ENCODE data around the gene ROBO1. TPM values are rescaled to one million over a fixed set of nuclear protein-coding genes. Genes with fewer than 3 reads are reported as not detected.
"Not testable (repeated sequence)": the region's sequence is repeated elsewhere in the genome, so short reads cannot be mapped to it uniquely, and the experiment has no call there.

Gene ROBO1
- 1 to 10 TPM; 3.0 to 6.7 TPM for total RNA-seq

DNA sequence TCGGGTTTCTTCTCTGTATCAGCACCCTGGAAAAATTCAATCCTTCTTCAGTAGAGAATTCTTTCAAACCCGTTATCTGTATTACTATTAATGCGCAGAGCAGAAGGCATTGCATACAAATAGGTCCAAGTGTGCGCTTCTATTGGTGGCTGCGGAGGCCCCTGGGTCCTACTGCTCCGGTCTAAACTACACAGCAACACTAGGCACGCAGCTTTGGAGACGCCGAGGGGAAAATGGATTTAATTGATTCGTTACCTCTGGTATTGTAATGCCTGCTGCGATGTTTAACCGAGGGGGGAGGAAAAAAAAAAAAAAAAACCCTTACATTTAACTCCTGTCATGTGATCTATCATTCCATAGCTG is at the start of gene ROBO1:
Gene ROBO1, minus strand, starts transcription at position 94 of the 363 bp plus-strand sequence.
- H3K27me3 Mint-ChIP-seq (ENCODE audit: low read depth) = no peaks in the 10 kb centered on the region
- H3K9me3 Mint-ChIP-seq = peaks cover 5 to 6% of the 10 kb centered on the region in 2 donors
- H3K27ac Mint-ChIP-seq = no peak within 1 kb of the TSS
- no peak within 1 kb of the TSS for H3K4me3 Mint-ChIP-seq
- H3K36me3 Mint-ChIP-seq (ENCODE audit: insufficient read depth in 2 of 2) = no peaks in the 10 kb centered on the region
- ATAC-seq (replicated peaks in 1 of 2) = no peak
- no peak for DNase-seq
- no peaks in the 10 kb centered on the region for H3K4me1 Mint-ChIP-seq (ENCODE audit: low read depth)

DNA sequence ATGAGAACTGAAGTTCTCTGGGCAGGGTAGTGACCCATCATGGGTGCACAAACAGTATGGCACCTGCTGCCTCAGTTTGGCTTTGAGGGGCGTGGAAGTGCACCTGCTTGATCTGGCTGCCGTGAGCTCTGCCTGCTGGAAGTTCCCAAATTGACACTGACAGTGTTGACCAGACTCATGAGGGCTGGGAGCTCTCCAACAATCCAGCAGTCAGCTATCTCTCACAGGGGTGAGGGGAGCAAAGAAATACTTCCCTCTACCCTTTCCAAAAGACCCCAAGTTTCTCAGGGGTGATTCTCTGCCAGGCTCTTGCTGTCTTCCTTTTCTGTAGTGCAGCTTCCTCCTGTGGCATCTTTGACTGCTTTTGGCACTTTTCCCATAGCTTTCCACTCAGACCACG is 49.4 kb upstream of the ROBO1 start:
- DNase-seq = no peak
- Mint-ChIP-seq H3K4me3 (no peak overlapping the region), H3K27ac (no peak overlapping the region), H3K9me3 (peaks cover 12 to 21% of the 10 kb centered on the region in 2 donors), H3K4me1 (ENCODE audit: low read depth) (no peaks in the 10 kb centered on the region), H3K36me3 (ENCODE audit: insufficient read depth in 2 of 2) (no peaks in the 10 kb centered on the region), H3K27me3 (ENCODE audit: low read depth) (no peaks in the 10 kb centered on the region)
- ATAC-seq (replicated peaks in 1 of 2) = no peak

DNA sequence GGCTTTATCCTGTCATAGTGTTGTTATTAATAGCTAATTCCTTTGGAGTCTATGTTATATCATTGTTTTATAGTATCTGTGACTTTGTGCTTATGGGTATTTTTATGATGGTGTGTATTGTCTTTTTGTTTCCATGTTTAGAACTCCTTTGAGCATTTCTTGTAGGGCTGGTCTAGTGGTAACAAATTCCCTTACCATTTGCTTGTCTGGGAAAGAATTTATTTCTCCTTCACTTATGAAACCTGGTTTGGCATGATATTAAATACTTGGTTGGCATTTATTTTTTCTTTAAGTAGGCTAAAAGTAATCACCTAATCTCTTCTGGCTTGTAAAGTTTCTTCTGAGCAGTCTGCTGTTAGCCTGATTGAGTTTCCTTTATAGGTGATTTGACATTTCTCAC is 47.7 kb upstream of the ROBO1 start:
- no peak overlapping the region for H3K4me3 Mint-ChIP-seq
- ATAC-seq (replicated peaks in 1 of 2) (no peak), DNase-seq (no peak)
- H3K36me3 Mint-ChIP-seq (ENCODE audit: insufficient read depth in 2 of 2) = no peaks in the 10 kb centered on the region
- no peaks in the 10 kb centered on the region for H3K4me1 Mint-ChIP-seq (ENCODE audit: low read depth)
- no peak overlapping the region for H3K27ac Mint-ChIP-seq
- no peaks in the 10 kb centered on the region for H3K27me3 Mint-ChIP-seq (ENCODE audit: low read depth)
- H3K9me3 Mint-ChIP-seq = peaks cover 12 to 19% of the 10 kb centered on the region in 2 donors

DNA sequence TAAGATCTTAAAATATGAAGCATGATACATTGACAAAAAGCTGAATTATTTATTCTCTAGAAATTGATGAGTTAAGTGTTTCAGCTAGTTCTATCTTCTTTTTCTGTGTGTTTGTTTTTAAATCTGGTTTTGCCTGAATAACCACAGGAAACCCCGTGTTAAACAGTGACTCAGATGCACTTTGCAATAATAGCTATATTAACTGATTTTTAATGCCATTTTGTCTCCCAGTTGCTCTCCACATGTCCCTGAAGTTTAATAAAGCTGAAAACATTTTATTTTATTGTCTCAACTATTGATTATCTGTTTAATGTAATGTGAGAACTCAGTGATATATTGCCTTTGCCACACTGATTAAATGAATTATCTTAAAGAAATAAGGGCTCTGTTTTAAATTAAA is 42.8 kb upstream of the ROBO1 start:
- Mint-ChIP-seq H3K27me3 (ENCODE audit: low read depth) (no peaks in the 10 kb centered on the region), H3K27ac (no peak overlapping the region), H3K4me1 (ENCODE audit: low read depth) (no peaks in the 10 kb centered on the region), H3K4me3 (no peak overlapping the region), H3K36me3 (ENCODE audit: insufficient read depth in 2 of 2) (no peaks in the 10 kb centered on the region), H3K9me3 (peaks cover 0 to 10% of the 10 kb centered on the region in 2 donors)
- DNase-seq (no peak), ATAC-seq (replicated peaks in 1 of 2) (no peak)

DNA sequence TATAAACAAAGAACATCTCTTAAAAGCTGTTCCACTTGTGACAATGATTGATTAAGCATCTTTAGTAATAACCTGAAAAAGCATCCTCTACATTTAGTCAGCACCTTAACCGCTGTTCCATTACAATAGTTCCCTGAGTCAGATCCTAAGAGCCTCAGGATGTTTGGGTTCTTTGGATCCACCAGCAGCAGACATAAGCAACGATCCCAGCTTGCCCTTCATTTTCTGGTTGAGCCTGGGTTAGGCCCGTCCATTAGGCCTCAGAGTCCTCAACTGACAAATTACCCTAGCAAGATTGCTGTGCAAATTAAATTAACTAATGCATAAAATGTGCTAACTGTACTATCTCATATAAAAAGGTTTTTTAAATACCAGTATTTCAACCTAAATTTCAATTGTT is 42.3 kb upstream of the ROBO1 start:
- Mint-ChIP-seq H3K4me1 (ENCODE audit: low read depth) (no peaks in the 10 kb centered on the region), H3K27ac (no peak overlapping the region), H3K4me3 (no peak overlapping the region), H3K36me3 (ENCODE audit: insufficient read depth in 2 of 2) (no peaks in the 10 kb centered on the region), H3K9me3 (peaks cover 0 to 8% of the 10 kb centered on the region in 2 donors), H3K27me3 (ENCODE audit: low read depth) (no peaks in the 10 kb centered on the region)
- no peak for DNase-seq
- no peak for ATAC-seq (replicated peaks in 1 of 2)

DNA sequence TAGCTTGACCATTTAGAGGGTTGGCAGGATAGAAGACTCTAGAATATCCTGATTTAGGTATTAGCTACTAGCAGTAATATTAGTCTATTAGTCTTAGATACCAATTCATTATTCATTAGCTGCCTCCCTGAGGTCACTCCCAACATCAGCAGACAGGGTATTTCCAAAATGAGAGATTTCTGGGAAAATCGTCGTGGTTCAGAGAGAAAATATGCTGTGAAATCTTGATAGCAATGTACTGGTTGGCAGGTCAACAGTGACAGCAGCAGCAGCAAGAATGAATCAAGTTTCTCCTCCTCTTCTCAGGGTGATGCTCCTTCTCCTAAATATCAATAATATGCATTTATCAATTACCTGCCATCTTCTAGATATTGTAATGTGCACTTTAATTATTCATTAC is 41.3 kb upstream of the ROBO1 start:
- H3K36me3 Mint-ChIP-seq (ENCODE audit: insufficient read depth in 2 of 2) = no peaks in the 10 kb centered on the region
- no peaks in the 10 kb centered on the region for H3K4me1 Mint-ChIP-seq (ENCODE audit: low read depth)
- peaks cover 0 to 8% of the 10 kb centered on the region in 2 donors for H3K9me3 Mint-ChIP-seq
- no peak overlapping the region for H3K4me3 Mint-ChIP-seq
- DNase-seq (no peak), ATAC-seq (replicated peaks in 1 of 2) (no peak)
- H3K27ac Mint-ChIP-seq = no peak overlapping the region
- no peaks in the 10 kb centered on the region for H3K27me3 Mint-ChIP-seq (ENCODE audit: low read depth)

DNA sequence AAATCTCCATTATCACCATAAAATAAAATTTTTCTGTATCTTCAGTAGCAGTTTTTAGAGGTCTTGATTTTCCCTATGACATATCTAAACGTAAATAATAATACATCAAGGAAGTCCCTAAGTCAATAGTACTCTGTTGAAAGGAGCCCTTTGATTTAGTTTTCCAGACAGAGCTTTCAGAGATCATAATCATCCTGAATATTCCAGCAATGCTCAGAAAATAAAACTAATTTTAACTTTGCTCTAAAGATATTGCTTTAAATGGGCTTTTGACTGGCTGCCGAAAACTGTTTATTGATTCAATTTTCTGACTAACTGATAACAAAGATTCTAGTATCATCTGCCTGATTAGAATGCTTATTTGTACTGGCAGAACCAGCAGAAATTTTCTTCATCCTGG is 40.7 kb upstream of the ROBO1 start:
- no peaks in the 10 kb centered on the region for H3K4me1 Mint-ChIP-seq (ENCODE audit: low read depth)
- H3K27me3 Mint-ChIP-seq (ENCODE audit: low read depth) = no peaks in the 10 kb centered on the region
- peaks cover 0 to 7% of the 10 kb centered on the region in 2 donors for H3K9me3 Mint-ChIP-seq
- H3K36me3 Mint-ChIP-seq (ENCODE audit: insufficient read depth in 2 of 2) = no peaks in the 10 kb centered on the region
- DNase-seq (no peak), ATAC-seq (replicated peaks in 1 of 2) (no peak)
- H3K4me3 Mint-ChIP-seq = no peak overlapping the region
- H3K27ac Mint-ChIP-seq = no peak overlapping the region

DNA sequence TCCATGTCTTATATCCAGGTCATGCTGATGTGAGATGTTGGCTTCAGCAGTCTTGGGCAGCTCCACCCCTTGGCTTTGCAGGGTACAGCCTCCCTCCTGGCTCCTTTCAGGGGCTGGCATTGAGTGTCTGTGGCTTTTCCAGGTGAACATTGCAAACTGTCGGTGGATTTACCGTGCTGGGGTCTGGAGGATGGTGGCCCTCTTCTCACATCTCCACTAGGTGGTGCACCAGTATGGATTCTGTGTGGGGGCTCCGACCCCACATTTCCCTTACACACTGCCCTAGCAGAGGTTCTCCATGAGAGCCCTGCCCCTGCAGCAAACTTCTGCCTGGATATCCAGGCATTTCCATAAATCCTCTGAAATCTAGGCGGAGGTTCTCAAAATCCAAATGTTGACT is 22.4 kb upstream of the ROBO1 start:
- H3K9me3 Mint-ChIP-seq; H3K4me3 Mint-ChIP-seq; ATAC-seq (replicated peaks in 1 of 2); DNase-seq; H3K4me1 Mint-ChIP-seq (ENCODE audit: low read depth); H3K27me3 Mint-ChIP-seq (ENCODE audit: low read depth); H3K36me3 Mint-ChIP-seq (ENCODE audit: insufficient read depth in 2 of 2); H3K27ac Mint-ChIP-seq: not testable (repeated sequence)

DNA sequence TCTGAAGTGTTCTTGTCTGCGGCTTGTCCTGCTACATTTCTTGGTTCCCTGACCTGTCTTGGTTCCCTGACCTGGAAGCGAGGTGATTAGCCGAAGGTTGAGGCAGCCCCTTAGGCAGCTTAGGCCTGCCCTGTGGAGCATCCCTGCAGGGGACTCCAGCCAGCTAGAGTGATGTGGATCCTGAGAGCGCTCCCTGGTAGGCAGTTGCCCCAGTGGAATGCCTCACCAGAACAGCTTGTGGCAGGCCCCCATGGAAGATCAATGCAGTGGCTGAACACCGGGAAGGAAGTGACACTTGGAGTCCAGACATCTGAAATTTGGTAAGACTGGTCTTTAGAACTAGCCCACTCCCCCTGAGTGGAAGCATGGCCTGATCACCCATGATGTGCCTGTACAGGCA is 5.5 kb upstream of the ROBO1 start:
- H3K4me3 Mint-ChIP-seq = no peak overlapping the region
- DNase-seq (no peak), ATAC-seq (replicated peaks in 1 of 2) (no peak)
- no peaks in the 10 kb centered on the region for H3K4me1 Mint-ChIP-seq (ENCODE audit: low read depth)
- no peak overlapping the region for H3K27ac Mint-ChIP-seq
- H3K27me3 Mint-ChIP-seq (ENCODE audit: low read depth) = no peaks in the 10 kb centered on the region
- peaks cover 2% of the 10 kb centered on the region in 2 donors for H3K36me3 Mint-ChIP-seq (ENCODE audit: insufficient read depth in 2 of 2)
- peaks cover 7 to 10% of the 10 kb centered on the region in 2 donors for H3K9me3 Mint-ChIP-seq

DNA sequence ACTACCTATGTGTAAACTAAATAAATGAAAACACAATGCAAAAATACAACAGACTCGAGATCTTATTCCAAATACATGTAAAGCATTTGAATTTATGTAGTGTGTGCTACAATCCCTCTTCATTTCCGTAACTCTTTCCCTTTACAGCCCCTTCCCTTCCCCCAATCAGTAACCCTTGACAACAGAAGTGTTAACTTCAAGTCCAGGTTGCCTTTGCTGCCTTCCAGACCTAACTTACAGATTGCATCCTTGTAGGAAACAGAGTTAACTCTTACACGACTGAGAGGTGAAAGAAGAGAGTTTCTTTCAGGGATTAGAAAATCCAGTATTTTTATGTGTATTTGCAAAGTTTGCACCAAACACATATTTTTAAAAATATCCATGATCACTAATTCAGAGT is 1.4 kb upstream of the ROBO1 start:
- Mint-ChIP-seq H3K4me3 (no peak overlapping the region), H3K27ac (no peak overlapping the region), H3K36me3 (ENCODE audit: insufficient read depth in 2 of 2) (no peaks in the 10 kb centered on the region), H3K9me3 (peaks cover 5 to 6% of the 10 kb centered on the region in 2 donors), H3K4me1 (ENCODE audit: low read depth) (no peaks in the 10 kb centered on the region), H3K27me3 (ENCODE audit: low read depth) (no peaks in the 10 kb centered on the region)
- DNase-seq = no peak
- no peak for ATAC-seq (replicated peaks in 1 of 2)

DNA sequence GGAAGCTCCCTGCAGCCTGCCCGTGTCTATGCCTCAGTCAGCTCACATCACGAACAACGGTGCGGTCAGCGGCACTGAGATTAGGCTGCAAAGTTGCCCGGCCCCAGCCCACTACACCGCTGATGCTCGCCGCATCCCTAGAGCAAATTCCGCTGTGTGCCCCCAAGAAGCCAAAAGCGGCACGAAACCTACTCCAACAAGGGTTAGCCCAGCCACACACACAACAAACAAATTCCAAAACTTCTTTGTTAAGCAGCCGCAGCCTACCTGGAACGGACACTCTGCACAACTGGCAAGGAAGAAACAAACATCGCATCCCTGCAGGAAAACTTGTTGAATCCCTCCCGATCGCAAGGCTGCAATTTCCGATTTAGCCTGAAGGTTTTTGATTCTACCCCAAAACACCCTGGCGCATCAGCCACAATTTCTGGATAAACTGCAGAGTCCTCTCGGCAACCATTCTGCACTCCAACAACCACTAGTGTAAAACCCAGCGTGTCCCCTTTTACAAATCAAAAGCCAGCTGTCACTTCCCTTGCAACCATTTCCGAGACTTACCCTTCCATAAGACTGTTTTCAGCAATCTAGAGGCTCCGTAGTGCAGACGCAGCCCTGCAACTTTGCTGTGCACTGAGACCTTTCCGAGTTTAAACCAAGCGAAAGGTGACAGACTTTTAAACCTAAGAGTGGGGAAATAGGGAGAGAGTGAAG is 449 bp downstream of the ROBO1 start:
- H3K27ac Mint-ChIP-seq = no peak overlapping the region
- H3K4me3 Mint-ChIP-seq = no peak overlapping the region
- no peaks in the 10 kb centered on the region for H3K36me3 Mint-ChIP-seq (ENCODE audit: insufficient read depth in 2 of 2)
- H3K27me3 Mint-ChIP-seq (ENCODE audit: low read depth) = no peaks in the 10 kb centered on the region
- ATAC-seq (replicated peaks in 1 of 2) = no peak
- peaks cover 6 to 7% of the 10 kb centered on the region in 2 donors for H3K9me3 Mint-ChIP-seq
- H3K4me1 Mint-ChIP-seq (ENCODE audit: low read depth) = no peaks in the 10 kb centered on the region
- no peak for DNase-seq

DNA sequence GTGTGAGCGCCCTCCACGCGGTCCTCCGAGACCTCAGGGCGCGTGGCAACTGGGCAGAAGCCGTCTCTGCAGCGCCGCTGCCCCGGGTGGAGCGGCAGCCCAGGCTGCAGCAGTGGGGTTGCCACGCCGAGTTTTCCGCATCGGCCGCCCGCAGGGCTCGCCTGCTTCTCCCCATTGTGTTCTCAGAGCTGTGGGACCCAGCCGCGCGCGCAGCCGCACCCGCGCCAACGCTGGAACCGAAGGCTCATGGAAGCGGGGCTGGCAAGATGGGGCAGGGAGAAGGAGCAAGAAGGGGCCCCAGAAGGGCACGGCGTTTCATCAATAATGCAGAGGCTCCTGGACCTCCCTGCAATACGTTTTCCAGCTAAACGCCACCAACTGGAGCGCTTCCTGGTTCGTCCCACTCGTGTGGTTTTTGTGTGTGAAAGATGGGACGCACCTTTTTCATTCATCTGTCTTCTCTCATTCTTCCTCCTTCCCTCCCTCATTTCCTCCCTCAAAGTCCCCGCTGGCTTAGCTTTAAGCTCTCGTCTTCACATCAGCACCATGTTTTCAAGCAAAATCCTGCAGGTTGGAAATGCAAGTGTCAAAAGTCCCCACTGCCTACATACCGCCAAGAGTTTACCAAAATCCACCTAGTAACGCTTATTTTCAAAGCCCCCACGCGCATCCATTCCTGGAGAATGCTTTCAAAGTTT is 1.2 kb downstream of the ROBO1 start:
- Mint-ChIP-seq H3K27ac (no peak overlapping the region), H3K27me3 (ENCODE audit: low read depth) (no peaks in the 10 kb centered on the region), H3K36me3 (ENCODE audit: insufficient read depth in 2 of 2) (no peaks in the 10 kb centered on the region), H3K4me1 (ENCODE audit: low read depth) (no peaks in the 10 kb centered on the region), H3K9me3 (peaks cover 4 to 7% of the 10 kb centered on the region in 2 donors), H3K4me3 (no peak overlapping the region)
- DNase-seq = no peak
- ATAC-seq (replicated peaks in 1 of 2) = no peak

DNA sequence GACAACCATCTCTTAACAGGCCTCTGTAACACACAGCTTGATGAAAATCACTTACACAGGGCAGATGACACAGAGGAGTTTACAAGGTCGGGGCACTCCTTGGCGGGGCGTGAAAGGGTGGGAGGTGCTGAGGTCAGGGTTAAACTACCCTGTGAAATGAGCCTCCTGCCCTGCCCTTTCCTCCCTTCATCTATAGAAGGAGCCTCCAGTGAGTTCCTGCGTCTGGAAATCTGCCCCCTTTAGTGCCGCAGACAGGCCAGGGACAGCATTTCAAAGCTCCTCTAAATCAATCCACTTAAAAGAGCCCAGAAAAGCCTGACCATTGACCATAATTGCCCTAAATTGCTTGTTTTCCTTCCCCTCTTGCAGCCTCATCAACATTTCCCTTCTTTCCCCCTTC is 1.9 kb downstream of the ROBO1 start:
- ATAC-seq (replicated peaks in 1 of 2) (no peak), DNase-seq (no peak)
- no peak overlapping the region for H3K4me3 Mint-ChIP-seq
- peaks cover 4 to 7% of the 10 kb centered on the region in 2 donors for H3K9me3 Mint-ChIP-seq
- no peaks in the 10 kb centered on the region for H3K36me3 Mint-ChIP-seq (ENCODE audit: insufficient read depth in 2 of 2)
- no peaks in the 10 kb centered on the region for H3K27me3 Mint-ChIP-seq (ENCODE audit: low read depth)
- H3K27ac Mint-ChIP-seq = no peak overlapping the region
- no peaks in the 10 kb centered on the region for H3K4me1 Mint-ChIP-seq (ENCODE audit: low read depth)

DNA sequence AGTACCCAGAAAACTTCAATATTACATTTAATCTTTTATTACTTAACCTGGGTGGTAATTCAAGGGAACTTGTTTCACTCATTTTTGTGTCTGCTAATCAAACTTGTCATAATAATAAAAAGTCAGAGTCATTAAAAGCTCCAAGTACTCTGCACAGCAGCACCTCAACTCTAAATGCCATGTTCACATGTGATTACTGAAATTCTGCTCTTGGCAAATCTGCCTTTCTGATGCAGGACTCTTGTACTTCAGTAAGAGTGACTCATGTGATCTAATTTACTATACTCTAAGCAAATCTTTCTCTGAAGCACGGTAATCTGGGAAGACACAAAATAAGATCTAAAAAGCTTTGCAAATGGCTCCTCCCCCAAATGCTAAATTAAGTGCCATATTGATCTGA is 6.4 kb downstream of the ROBO1 start:
- peaks cover 8 to 11% of the 10 kb centered on the region in 2 donors for H3K9me3 Mint-ChIP-seq
- ATAC-seq (replicated peaks in 1 of 2) = no peak
- no peak overlapping the region for H3K27ac Mint-ChIP-seq

More for the DNA sequence above, 6.4 kb downstream of the ROBO1 start:
- Mint-ChIP-seq H3K27me3 (ENCODE audit: low read depth) (no peaks in the 10 kb centered on the region), H3K4me3 (no peak overlapping the region), H3K4me1 (ENCODE audit: low read depth) (no peaks in the 10 kb centered on the region), H3K36me3 (ENCODE audit: insufficient read depth in 2 of 2) (no peaks in the 10 kb centered on the region)
- no peak for DNase-seq

All from activated T-cell treated with anti-CD3 and anti-CD28 coated beads, Interleukin-2, amount 50 U/mL, for 72 hours (primary cell).